Esophagus muscularis mucosa (tissue), 4 donors: ENCODE data around the gene HAGHL. TPM values are rescaled to one million over a fixed set of nuclear protein-coding genes. Genes with fewer than 3 reads are reported as not detected.
A peak's percentile ranks its signal among the peaks of the same experiment; 100 is the strongest.

ENCODE experiments used
- DNase-seq: peaks from one replicate; pipeline ENCODE4 v3.0.0-alpha.2; 2017; ENCODE audit errors: extremely low spot score
- H3K27ac ChIP-seq, 4 donors: fragments of 200-600 bp; sonication (generic); replicated peaks in 1 of 4; 1 replicate in 3 of 4; 2 replicates in 1 of 4; pipeline ENCODE4 v1.5.1; 2016 to 2019; ENCODE audit warnings: mild to moderate bottlenecking in 1 of 4
- H3K27me3 ChIP-seq, 4 donors: fragments of 200-600 bp; sonication (generic); one replicate each; pipeline versions ENCODE4 v1.5.1 to v1.6.0; 2016 to 2019
- H3K36me3 ChIP-seq, 4 donors: fragments of 200-600 bp; sonication (generic); one replicate each; pipeline ENCODE4 v1.5.1; 2016 to 2019
- H3K4me1 ChIP-seq, 4 donors: fragments of 200-600 bp; sonication (generic); one replicate each; pipeline ENCODE4 v1.5.1; 2016 to 2019
- H3K4me3 ChIP-seq, 4 donors: fragments of 200-600 bp; sonication (generic); 1 replicate in 2 of 4; 2 replicates in 2 of 4; pipeline ENCODE4 v1.5.1; 2016 to 2019; ENCODE audit warnings: mild to moderate bottlenecking in 4 of 4, moderate library complexity in 1 of 4
- H3K9me3 ChIP-seq, 4 donors: fragments of 200-600 bp; sonication (generic); 1 replicate in 3 of 4; 2 replicates in 1 of 4; pipeline ENCODE4 v1.5.1; 2016 to 2019
- EP300 ChIP-seq: sonication (generic); formaldehyde crosslinking; IDR thresholded peaks from one replicate; pipeline ENCODE4 v1.6.1; 2017; ENCODE audit warnings: antibody characterized with exemption
- POLR2A ChIP-seq: fragments of 450-650 bp; IDR thresholded peaks from one replicate; pipeline ENCODE4 v1.6.1; 2017; ENCODE audit warnings: antibody characterized with exemption, moderate library complexity, mild to moderate bottlenecking, low read depth
- POLR2AphosphoS5 ChIP-seq, 2 donors: sonication (generic); formaldehyde crosslinking; IDR thresholded peaks; one replicate each; pipeline ENCODE4 v1.6.1; 2017; ENCODE audit warnings: antibody characterized with exemption in 2 of 2
- WGBS: methylation state at CpG from one replicate; pipeline ENCODE4 v1.1.5; 2018; 5-methylcytosine and 5-hydroxymethylcytosine counted together
- intact Hi-C: fragments of 100-400 bp; cut with DNase I; formaldehyde crosslinking; loops from one replicate; pipeline ENCODE4 v1.15.1; 2023
- total RNA-seq, 4 donors: library from RNA; depleted of rRNA; stranded (reverse); fragments of >200 nt; gene quantifications; one replicate each; pipeline versions ENCODE4 v1.1.0 to v1.2.1, GENCODE V29; 2016
- TF ChIP-seq, protein P1 (sequence below), 3 experiments: fragments of 200-600 bp in 2 of 3; fragments of 450-650 bp in 1 of 3; sonication (generic) in 2 of 3; IDR thresholded peaks; one replicate each; pipeline ENCODE4 v1.5.1; 2017 to 2019; ENCODE audit warnings: antibody characterized with exemption in 3 of 3, mild to moderate bottlenecking in 2 of 3, moderate library complexity in 1 of 3

HAGHL gene
- total RNA-seq, 4 donors from 2014 or later, result 1.7 to 5.6 (median 4.5) TPM

DNA sequence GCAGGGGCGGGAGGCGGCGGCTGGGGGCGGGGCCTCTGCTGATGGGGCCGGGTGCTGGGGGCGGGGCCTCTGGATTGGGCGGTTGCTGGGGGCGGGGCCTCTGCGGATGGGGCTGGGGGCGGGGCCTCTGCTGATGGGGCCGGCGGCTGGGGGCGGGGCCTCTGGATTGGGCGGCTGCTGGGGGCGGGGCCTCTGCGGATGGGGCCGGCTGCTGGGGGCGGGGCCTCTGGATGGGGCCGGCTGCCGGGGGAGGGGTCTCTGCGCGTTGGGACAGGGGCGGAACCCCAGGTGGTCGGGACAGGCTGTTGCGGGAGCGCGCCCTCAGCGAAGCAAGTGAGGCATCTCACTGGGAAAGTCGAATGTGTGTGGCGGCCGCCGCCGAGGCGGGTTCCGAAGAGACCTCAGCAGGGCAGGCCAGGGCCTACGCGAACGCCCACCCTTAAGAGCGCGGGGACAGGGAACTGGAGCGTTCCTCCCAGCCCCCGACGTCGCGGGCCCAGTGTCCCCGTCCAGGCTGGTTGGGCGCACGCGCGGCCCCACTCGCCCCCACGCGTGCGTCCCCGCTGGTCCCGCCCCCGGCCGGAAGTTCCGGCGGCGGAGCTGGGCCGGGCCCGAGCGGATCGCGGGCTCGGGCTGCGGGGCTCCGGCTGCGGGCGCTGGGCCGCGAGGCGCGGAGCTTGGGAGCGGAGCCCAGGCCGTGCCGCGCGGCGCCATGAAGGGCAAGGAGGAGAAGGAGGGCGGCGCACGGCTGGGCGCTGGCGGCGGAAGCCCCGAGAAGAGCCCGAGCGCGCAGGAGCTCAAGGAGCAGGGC is 46.9 kb upstream of the HAGHL start, which contains the start of gene STUB1:
Gene STUB1 (plus strand): TSS at position 597 of the 811 bp plus-strand sequence. CDS start 116 bp downstream, at position 713.
- H3K36me3 ChIP-seq, result peaks cover 16 to 23% (median 22%) of the 10 kb centered on the region in 4 donors
- H3K4me1 ChIP-seq, result peaks cover 53 to 68% (median 66%) of the 10 kb centered on the region in 4 donors
- peak within 1 kb of the TSS; percentile 81 to 98 (median 96) for H3K4me3 ChIP-seq
- TF ChIP-seq, protein P1, sequence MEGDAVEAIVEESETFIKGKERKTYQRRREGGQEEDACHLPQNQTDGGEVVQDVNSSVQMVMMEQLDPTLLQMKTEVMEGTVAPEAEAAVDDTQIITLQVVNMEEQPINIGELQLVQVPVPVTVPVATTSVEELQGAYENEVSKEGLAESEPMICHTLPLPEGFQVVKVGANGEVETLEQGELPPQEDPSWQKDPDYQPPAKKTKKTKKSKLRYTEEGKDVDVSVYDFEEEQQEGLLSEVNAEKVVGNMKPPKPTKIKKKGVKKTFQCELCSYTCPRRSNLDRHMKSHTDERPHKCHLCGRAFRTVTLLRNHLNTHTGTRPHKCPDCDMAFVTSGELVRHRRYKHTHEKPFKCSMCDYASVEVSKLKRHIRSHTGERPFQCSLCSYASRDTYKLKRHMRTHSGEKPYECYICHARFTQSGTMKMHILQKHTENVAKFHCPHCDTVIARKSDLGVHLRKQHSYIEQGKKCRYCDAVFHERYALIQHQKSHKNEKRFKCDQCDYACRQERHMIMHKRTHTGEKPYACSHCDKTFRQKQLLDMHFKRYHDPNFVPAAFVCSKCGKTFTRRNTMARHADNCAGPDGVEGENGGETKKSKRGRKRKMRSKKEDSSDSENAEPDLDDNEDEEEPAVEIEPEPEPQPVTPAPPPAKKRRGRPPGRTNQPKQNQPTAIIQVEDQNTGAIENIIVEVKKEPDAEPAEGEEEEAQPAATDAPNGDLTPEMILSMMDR (IDR thresholded peaks at IDR 0.05), result peak in 1 of 3 experiments; percentile 19
- TF ChIP-seq POLR2A (no peak), POLR2AphosphoS5 (IDR thresholded peaks at IDR 0.05) (peak; percentile 68 to 71)
- peaks cover 0 to 5% (median 0%) of the 10 kb centered on the region in 4 donors for H3K27me3 ChIP-seq
- DNase-seq, result peak; percentile 98
- H3K9me3 ChIP-seq, result no peaks in the 10 kb centered on the region
- WGBS, result 0% methylated on average over 7 of the region's 91 CpGs
- intact Hi-C loops, result no loop called here
- H3K27ac ChIP-seq, result peak within 1 kb of the TSS; percentile 93 to 98 (median 96)

DNA sequence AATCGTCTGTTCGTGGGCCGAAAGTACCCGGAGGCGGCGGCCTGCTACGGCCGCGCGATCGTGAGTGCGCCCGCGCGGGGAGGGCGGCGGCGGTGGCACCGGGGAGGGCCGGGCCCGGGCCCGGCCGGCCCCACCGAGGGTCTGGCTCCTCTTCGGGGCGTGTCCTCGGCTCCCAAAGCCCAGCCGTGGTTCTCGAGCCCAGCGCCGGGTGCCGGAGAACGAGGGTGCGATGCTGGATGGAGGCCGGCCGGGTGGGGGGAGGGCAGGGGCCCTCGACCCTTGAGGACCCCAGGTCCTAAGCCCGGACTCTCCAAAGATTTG is 46.3 kb upstream of the HAGHL start:
- WGBS, result no CpG with 5 or more reads among the region's 38 CpGs
- peak overlapping the region; percentile 81 to 98 (median 96) for H3K4me3 ChIP-seq
- peak overlapping the region; percentile 93 to 98 (median 96) for H3K27ac ChIP-seq
- TF ChIP-seq, protein P1 (IDR thresholded peaks at IDR 0.05), result no peak
- TF ChIP-seq EP300, result no peak
- H3K27me3 ChIP-seq, result peaks cover 0 to 5% (median 0%) of the 10 kb centered on the region in 4 donors
- DNase-seq, result no peak
- H3K9me3 ChIP-seq, result no peaks in the 10 kb centered on the region
- H3K4me1 ChIP-seq, result peaks cover 55 to 68% (median 66%) of the 10 kb centered on the region in 4 donors
- intact Hi-C loops, result no loop called here
- peaks cover 16 to 27% (median 24%) of the 10 kb centered on the region in 4 donors for H3K36me3 ChIP-seq

DNA sequence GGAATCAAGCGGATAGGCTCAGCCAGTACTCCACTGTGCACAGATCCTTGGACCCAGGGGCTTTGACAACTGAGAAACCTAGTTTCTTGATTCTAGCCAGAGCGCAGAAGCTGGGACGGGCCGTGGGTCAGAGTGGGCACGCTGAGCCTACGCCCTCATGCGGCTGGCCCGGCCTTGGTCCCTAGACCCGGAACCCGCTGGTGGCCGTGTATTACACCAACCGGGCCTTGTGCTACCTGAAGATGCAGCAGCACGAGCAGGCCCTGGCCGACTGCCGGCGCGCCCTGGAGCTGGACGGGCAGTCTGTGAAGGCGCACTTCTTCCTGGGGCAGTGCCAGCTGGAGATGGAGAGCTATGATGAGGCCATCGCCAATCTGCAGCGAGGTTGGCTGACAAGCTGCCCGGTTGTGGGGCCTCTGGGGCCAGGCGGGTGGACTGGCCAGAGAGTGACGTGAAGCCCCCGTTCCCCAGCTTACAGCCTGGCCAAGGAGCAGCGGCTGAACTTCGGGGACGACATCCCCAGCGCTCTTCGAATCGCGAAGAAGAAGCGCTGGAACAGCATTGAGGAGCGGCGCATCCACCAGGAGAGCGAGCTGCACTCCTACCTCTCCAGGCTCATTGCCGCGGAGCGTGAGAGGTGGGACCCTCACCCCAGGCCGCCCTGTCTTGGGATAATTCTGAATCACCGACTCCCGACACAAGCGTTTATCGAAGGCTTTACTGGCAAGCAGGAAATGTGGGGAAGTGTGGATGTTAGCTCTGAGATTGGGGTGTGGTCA is 45.8 kb upstream of the HAGHL start:
- peak overlapping the region; percentile 93 to 98 (median 96) for H3K27ac ChIP-seq
- peaks cover 0 to 1% (median 0%) of the 10 kb centered on the region in 4 donors for H3K27me3 ChIP-seq
- DNase-seq, result no peak
- peaks cover 16 to 33% (median 24%) of the 10 kb centered on the region in 4 donors for H3K36me3 ChIP-seq
- intact Hi-C loops, result no loop called here
- no peaks in the 10 kb centered on the region for H3K9me3 ChIP-seq
- TF ChIP-seq, protein P1 (IDR thresholded peaks at IDR 0.05), result no peak
- TF ChIP-seq POLR2A (no peak), POLR2AphosphoS5 (IDR thresholded peaks at IDR 0.05) (no peak), EP300 (no peak)
- peak overlapping the region; percentile 81 to 98 (median 96) for H3K4me3 ChIP-seq
- H3K4me1 ChIP-seq, result peaks cover 55 to 68% (median 66%) of the 10 kb centered on the region in 4 donors
- WGBS, result 64% methylated on average over 16 of the region's 44 CpGs

- Histone ChIP-seq H3K27ac (peak overlapping the region in 1 of 4 donors; percentile 93), H3K9me3 (no peaks in the 10 kb centered on the region), H3K4me1 (peaks cover 55 to 71% (median 64%) of the 10 kb centered on the region in 4 donors), H3K27me3 (no peaks in the 10 kb centered on the region), H3K36me3 (peaks cover 21 to 40% (median 30%) of the 10 kb centered on the region in 4 donors), H3K4me3 (peak overlapping the region; percentile 4 to 98 (median 96))
- TF ChIP-seq, protein P1 (IDR thresholded peaks at IDR 0.05), result no peak
- TF ChIP-seq POLR2AphosphoS5 (IDR thresholded peaks at IDR 0.05) (no peak), POLR2A (no peak), EP300 (no peak)
- no peak for DNase-seq
- 71% methylated on average over 11 of the region's 28 CpGs for WGBS
- intact Hi-C loops, result no loop called here
Observed at GRCh38 chr16:681746-682427, 45.0 kb upstream of the HAGHL start.
